Nucleus accumbens (tissue), 56 donors: ENCODE data around the gene CRACR2A.

ENCODE experiments used
- DNase-seq, 56 donors: peaks; one replicate each; lab custom pipeline; 2025; lab: John Stamatoyannopoulos, UW

Gene CRACR2A

DNA sequence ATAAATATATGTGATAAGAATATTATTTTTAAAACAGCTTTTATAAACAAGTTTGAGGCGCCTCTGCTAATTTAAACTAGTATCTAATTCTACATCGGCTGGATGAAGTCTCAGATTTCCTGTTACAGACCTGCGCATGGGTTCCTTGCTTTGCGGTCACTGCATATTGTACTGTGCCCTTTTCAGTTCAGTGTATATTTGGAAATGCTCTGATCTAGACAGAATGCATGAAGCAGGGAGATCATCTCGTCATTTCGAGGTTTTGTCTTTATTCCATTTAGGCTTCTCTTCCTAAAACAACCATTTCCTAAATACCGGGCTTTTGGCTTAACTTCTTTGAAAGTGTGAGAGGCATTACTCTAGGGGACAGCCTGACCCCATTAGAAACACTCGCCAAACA lies 25.6 kb downstream of the CRACR2A start:
- DNase-seq = no peak

DNA sequence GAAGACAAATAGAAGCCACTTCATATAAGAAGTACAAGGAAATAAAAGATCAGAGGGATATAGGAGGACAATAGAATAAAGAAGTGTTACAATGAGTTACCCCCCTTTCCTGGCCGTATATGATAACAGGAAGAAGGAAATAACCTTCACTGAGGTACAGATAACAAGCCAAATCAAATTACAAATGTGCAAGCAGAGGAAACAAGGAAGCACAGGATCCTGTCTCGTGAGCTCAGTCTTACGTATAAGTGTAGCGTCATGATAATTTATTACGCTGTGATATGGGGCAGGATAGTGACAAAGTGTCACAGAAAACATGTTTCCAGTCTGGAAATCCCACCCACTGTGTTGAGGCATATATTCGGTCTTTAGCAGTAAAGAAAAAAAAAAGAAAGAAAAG lies 26.5 kb downstream of the CRACR2A start:
- no peak for DNase-seq

GRCh38 chr12:3725388-3726115 lies 27.4 kb downstream of the CRACR2A start:
- no peak for DNase-seq

GRCh38 chr12:3723916-3724805 lies 28.7 kb downstream of the CRACR2A start:
- no peak for DNase-seq

DNA sequence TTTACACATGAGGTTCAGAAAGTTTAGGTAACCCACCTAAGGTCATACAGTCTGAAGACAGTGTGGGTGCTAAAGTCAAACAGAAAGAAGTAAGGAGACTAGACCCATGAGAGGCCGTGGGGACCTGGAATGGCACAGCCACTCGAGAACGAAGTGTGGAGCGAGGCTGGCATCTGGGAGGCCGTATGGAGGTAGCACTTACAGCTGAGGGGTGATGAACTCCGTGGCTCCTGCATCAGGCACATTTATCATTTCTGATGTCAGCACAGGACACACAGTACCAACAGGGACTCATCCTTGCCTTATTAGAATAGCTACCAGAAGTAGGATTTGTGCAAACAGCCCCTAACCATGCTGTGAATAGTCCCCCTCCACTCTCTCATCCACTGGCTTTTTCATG lies 30.5 kb downstream of the CRACR2A start:
- DNase-seq = no peak

DNA sequence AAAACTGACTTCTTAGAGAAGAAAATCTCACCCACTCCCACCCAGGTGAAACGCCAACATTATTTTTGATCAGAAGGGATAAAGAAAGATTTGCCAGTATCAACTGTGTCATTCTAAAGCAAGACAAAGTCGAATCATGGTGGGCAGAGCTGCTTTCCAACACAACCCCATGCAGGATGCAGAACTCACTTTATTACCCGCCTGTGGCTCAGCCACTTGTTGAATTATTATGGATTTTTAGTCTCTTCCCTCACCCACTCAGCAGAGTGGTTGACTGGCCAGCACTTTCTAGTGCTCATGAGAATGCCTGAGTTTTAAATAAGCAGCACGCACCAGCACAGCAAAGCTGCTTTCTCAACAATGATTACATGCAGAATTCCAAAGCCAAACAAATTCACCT lies 32.1 kb downstream of the CRACR2A start:
- DNase-seq = no peak

- no peak for DNase-seq
Measured at GRCh38 chr12:3718100-3718499, 34.8 kb downstream of the CRACR2A start.

DNA sequence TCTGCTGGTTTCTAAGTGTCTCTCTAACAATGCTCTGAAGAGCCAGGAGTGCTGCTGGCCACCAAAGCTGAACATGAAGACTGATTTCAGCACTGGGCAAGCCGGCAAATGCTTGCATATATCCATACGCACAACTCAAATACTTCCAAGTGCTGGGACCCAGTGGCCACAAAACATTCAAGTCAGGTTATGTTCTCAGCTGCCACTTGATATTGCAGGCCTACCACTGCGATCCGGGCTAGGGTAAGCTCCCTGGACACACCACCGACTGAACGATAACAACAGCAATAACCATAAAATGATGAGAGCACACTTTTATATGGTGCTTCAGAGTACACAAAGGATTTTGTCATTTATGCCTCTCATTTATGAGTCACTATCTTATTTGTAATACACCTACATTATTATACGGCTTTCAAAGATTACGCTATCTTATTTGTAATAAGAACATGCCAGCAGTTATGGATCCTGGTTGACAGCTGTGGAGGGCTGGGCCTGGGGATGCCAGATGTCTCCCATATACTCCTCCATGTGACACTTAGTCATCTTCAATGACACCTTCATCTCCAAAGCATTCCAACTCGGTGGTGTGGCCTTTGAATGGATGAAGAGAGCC lies 35.5 kb downstream of the CRACR2A start:
- no peak for DNase-seq

- DNase-seq = no peak
Measured at GRCh38 chr12:3715999-3716398, 36.9 kb downstream of the CRACR2A start.

GRCh38 chr12:3713947-3714346 lies 39.0 kb downstream of the CRACR2A start:
- DNase-seq = no peak

GRCh38 chr12:3713483-3713882 lies 39.4 kb downstream of the CRACR2A start:
- DNase-seq = no peak

- DNase-seq = no peak
Measured at GRCh38 chr12:3712209-3712992, 40.5 kb downstream of the CRACR2A start.

DNA sequence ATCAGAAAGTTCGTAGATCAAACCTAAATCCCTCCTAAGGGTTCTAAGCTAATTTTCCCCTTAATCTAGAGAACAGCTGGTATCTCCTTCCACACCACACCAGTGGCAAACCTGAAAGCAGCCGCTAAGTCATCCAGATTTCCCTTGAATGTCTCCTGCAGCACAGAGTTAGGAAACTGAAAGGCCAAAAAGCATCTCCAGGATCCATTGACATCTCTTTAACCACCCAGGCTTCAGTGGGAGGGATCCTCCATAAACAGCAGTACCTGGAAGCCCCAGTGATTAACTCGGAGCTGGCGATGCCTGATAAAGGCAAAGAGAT lies 47.6 kb downstream of the CRACR2A start:
- no peak for DNase-seq

DNA sequence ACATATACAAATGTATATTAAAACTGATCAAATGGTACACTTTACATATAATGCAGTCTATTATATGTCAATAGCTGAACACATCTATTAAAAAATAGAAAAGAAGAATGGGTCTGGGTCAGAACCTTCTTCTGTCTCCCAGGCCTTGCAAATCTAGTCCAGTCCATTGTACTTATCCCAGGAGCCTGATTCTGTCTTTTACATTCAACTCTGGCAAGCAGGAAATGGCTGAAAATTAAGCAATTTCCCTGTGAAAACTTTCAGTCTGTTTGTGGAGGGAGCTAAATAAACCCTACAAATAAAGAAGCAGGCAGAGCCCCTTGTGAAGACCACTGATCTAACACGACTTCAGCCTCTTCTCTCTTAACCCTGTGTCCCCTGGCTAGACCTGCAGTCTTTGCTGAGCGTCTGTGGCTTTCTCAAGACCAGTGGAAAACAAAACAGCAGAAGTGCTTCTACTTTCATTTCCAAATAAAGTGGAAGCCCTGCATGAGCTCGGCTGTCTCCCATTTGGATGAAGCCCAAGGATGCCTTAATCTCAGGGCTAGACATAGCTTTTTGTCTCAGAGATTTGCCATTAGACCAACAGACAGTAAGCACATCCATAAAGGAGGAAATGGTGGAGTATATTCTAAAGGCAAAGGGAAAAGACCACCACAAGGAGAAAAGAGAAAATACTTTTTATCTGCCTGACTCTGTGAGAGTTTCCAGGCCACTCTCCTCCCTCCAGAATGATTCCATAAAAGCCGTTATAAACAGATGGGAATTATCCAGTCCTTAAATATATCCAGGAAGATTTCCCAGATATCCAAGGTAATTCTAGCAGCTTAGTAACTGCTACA lies 48.2 kb downstream of the CRACR2A start:
- no peak for DNase-seq

DNA sequence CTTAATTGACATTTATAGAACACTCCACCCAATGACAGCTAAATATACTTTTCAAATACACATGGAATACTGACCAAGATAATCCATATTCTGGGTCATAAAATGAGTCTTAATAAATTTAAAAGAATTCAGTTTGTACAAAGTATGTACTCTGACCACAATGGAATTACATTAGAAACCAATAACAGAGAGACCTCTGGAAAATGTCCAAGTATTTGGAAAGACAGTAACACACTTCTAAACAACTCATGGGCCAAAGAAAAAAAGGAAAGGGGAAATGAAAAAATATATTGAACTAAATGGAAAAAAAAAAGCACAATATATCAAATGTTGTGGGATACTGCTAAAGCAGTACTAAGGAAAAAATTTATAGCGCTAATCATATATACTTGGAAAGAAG lies 52.0 kb downstream of the CRACR2A start:
- DNase-seq = no peak

DNA sequence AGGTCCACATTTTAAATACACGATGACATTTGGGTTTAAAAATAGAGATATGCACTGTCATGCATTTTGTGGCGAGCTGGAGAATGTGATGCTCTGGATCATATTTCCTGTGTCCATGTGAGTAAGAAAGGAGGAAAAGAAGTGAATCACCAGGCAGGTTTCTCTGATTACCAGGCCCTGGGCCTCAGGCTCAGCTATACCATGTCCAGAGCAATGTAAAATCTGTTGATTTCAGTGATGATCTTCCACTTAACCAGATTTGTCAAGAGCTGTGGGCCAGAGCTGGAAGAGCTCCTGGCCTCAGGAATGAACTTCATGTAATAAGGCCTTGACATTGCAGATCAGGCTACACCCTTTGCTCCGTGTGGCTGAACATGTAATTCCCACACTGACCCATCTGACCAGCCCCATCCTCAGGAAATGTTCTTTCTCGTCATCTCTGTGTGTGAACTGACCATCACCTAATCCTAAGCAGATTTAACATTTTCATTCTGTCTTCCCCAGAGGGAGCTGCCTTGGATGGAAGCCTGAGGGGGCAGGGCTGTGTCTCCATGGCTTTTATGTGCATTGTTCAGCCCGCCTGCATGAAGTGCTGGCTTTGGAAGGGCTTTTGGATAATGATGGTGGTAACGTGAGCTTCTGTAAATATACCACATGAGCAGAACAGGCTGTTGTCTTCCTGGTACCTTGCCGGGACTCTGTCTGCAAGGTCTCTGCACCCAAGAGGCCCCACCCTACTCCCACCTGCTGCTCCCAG lies 54.5 kb downstream of the CRACR2A start:
- DNase-seq = no peak

DNA sequence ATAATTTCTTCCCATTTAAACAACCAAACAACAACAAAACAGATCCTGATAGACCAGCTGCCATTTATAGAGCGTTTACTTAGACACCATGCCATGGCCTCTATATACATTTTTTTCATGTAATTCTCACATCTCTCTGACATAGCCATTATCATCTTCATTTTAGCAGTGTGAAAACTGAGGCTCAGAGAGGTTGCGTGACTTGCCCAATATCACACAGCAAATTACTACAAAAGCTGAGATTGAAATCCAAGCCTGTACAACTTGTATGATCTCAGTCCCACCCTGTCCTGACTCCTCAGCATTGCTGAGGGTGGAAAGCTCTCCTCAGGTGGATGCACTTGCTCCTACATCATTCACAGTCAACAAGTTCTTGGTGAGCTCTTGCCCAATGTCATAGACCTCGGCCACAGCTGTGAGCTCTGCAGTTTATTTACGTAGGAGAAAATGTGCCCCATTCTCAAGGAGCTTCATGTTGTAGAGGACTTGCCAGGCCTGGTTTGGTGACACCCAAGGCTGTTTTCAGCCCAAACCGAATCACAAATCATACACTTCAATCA lies 55.5 kb downstream of the CRACR2A start:
- DNase-seq = no peak

GRCh38 chr12:3694673-3695072 lies 58.2 kb downstream of the CRACR2A start:
- no peak for DNase-seq
